HG03108 (cell line): ENCODE data around the gene MATK.
"Not testable (repeated sequence)": the region's sequence is repeated elsewhere in the genome, so short reads cannot be mapped to it uniquely, and the experiment has no call there.

Experiments
- ATAC-seq: cut with Tn5 transposase; IDR thresholded peaks from one replicate; pipeline ENCODE4 v1.9.1; 2021; ENCODE audit warnings: moderate library complexity; ENCODE audit not compliant: unreplicated experiment

Gene MATK

DNA sequence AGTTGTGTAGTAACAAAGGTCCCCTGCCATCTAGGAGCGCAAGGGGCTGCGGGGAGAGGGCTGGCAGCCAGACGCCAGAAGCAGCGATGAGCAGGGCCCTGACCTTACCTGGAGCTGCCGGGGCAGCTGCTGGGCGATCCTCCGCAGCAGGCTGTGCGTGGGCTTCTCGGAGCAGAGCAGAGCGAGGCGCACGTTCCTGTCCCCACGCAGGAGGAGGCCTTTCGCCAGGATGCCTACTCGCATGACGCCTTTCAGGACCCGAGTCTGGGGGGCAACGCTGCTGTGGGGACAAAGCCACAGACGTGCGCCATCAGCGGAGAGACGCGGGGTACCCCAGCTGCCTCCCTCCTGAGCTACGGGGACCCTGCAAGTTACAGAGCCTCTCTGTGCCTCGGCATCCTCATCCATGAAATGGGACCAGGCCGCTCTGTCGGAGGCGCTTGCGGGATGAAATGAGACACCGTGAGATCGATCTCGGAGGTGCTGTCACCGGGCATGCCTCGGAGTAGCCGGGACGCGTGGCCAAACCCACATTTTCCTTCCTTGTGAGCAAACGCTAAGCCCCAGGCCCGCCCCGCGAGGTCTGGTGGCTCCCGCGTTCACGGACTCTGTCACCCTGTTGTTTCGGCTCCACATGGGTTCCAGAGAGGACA lies 30.5 kb upstream of the MATK start:
- no peak for ATAC-seq

DNA sequence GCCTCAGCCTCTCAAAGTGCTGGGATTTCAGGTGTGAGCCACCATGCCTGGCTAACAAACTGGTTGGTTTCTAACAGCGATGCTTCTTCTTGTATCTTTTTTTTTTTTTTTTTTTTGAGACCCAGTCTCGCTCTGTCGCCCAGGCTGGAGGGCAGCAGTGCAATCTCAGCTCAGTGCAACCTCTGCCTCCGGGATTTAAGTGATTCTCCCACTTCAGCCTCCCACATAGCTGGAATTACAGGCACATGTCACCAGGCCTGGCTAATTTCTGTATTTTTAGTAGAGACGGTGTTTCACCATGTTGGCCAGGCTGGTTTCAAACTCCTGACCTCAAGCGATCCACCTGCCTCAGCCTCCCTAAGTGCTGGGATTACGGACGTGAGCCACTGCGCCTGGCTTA lies 30.0 kb upstream of the MATK start:
- ATAC-seq = not testable (repeated sequence)

DNA sequence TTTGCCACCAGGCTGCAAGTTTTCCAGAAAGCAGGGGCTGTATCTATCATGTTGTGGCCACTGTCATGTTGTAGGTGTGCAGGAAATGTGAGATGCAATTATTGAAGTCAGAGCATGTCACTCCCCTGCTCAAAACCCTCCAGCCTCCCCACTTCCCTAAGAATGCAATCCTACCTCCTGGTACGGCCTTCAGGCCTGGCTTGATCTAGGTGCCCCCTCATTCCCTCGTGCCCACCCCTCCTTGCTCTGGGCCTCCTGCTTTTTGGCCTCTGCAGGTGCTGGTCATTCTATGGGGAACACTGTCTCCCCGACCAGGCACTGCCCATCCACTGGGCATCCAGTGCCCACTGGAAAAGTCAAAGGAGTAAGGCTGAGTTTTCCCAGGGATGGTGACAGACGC lies 28.5 kb upstream of the MATK start:
- no peak for ATAC-seq

DNA sequence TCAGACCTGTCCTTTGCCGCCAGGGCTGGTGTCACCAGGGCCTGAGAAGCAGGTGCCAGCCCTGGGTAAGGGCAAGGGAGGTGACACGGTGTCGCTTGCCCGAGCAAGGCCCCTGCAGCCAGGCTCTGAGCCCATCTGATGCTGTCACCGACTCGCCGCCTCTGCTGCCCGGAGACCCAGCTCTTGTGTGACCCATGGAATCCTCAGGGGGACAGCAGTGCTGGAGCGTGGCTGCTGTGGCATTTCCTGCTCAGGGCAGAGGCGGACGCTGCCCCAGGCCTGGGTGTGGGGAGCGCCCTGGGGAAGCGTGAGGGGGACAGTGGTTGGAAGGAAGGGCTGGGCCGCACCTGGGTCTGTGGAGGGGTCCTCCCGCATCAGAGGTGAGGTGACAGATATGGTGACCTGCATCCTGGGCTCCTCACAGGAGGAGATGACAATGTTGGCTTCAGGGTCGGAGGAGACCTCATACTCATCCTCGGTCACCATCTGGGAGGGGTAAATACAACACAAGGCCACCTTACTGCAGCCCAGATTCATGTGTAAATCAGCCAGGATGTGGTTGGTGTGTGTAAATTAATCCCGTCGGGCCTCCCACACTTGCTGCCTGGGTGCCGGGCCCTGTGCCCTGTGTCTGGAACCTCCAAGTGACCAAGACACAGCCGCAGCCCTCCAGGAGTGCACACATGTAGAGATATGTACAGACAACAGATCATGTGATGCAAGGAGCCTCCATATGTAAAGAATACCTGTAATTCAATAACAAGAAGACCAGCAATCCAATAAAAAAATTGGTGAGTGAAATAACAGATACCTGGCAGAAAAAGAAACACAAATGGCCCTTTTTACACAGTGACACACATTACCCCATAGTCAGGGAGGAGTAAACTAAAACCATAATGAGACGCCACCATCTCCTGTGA lies 27.6 kb upstream of the MATK start:
- no peak for ATAC-seq

DNA sequence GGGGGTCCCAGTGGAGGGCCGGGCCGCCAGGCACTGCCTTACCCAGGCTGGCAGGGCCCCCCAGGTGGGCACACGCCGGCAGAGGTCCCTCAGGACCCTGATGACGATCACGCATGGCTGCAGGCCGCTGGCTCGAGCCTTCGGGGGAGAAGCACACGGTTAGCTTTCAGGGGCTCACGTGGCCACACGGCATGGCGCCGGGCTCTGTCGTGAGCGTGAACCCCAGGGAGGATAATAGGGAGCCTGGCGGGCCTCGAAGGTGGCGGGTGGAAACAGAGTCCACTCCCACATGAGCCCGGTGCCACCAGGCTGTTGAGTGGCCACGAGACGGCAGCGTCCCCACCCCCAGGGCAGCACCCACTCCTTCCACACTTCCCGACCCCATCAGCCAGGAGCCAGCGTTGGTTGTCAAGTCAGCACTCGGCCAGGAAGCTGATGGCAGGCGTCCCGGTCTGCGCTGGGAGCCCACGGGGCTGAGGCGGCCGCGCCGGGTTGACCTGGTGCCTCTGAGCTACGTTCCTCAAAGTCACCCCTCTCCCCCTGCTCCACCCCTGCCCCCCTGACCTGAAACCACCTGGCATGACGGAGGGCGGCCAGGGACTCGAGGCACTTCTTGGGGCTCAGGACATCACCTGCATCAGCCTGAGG lies 24.7 kb upstream of the MATK start:
- ATAC-seq = peak; percentile 12

DNA sequence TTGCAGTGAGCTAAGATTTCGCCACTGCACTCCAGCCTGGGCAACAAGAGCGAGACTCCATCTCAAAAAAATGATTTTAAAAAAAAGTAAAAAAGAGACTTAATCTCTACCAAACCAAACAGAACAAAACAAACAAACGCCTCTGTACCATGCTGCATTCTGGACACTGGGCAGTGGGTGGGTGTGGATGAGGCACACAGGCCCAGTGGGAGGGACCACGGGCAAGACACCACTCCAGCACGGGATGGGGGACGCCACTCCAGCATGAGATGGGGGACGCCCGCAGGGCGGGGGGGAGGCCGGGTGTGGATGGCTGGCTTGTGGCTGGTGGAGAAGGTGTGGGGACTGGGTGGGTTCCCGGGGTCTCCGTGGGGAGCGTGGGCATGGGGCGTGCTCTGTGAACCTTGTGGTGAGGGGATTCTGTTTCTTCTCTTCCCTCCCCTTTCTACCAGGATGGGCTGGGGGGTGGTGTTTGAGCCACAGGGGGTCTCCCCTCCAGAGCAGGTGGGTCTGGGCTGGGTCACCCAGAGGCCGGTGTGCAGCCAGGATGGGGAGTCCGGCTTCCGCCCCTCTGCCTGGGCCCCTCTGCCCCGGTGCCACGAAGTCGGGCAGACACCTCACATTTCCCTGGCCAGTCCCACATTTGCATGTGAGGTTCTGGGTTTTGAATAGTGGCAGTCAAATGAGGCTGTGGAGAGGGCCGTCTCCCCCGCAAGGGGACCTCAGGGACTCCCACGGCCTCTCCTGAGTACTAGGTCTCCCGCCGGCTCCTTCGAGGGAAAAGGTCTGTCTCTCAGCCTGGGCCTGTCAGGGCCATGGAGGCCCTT lies 23.9 kb upstream of the MATK start:
- peak; percentile 47 for ATAC-seq

DNA sequence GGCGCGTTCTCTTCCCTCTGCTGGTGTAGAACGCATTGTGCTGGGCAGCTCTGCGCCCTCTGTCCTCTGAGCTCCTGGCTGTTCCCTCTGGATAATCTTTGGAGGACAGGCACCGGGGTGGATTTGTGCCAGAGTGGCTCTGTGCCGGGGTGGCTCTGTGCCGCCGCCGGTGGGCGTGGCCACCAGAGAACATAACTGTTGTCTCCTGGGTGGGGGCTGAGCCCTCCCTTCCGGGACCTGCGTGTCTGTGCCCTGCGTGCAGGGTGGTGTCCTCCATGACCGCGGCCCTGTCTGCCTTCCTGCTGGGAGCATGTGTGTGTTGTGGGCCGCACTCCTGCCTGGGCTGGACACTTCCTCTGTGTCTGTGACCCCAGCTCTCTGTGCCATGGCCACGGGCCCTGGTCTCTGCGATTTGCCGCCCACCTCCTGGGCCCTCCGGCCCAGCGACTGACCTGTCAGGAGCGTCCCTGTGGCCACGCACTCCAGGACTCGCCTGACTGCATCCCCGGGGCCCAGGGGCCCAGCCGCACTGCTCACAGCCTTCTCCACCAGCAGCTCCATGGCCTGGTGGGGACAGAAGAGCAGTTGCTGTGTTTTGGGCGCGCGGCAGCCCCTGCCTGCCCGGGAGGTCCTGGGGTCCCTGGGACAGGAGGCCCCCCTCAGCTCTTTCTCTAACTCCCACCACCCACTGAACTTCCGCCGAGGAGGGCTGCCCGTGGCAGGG lies 22.4 kb upstream of the MATK start:
- ATAC-seq = no peak

DNA sequence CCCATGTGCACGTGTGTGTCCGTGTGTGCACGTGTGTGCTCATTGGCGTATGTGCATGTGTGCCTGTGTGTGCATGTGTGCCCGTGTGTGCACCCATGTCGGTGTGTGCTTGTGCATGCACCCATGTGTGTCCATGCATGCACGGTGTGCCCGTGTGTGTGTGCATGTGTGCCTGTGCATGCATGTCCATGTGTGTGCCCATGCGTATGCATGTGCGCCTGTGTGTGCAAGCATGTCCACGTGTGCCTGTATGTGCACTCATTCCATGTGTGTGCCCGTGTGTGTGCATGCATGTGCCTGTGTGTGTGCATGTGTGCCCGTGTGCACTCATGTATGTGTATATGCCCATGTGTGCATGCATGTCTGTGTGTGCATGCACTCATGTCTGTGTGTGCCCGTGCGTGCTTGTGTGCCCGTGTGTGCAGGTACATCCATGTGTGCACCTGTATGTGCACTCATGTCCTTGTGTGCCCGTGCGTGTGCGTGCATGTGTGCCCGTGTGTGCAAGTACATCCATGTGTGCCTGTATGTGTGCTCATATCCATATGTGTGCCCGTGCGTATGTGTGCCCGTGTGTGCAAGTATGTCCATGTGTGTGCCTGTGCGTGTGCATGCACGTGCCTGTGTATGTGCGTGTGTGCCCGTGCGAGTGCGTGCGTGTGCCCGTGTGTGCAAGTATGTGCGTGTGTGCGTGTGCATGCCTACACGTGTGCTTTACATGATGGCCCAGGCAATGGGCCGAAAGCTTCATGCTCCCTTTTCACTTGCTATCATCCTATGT lies 21.6 kb upstream of the MATK start:
- ATAC-seq = no peak

DNA sequence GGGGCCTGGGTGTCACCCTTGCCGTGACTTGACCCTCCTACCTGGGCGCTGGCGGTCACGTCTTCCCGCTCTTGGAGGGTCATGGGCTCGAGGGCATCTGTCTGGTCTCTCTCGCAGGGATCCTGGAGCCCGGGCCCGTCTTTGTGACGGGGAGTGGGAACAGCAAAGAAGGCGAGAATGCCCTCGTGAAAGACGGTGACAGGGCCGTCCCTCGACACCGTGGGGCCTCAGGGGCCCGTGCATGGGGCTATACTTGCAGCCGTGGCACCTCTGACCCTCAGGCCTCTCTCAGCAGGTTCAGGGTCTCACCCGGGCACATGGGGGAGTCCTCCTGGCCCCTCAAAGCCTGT lies 20.9 kb upstream of the MATK start:
- ATAC-seq = no peak

DNA sequence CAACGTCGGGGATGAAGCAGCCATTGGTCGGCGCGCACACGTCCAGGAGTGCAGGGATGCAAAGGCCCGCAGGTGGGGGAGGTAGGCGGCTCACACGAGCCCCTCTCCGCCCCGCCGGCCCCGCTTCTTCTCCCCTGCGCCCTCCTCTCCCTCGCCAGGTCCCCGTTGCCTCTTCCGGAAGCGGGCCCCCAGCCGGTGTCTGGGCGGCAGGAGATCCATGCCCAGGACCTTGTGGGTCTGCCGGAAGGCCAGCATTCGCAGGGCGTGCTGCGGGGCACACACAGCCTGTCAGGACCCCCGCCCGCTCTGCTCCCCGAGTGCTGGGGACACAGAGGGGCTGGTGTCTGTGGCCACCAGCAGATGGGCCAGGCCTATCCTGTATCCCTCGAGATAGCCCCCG lies 19.7 kb upstream of the MATK start:
- ATAC-seq = no peak

DNA sequence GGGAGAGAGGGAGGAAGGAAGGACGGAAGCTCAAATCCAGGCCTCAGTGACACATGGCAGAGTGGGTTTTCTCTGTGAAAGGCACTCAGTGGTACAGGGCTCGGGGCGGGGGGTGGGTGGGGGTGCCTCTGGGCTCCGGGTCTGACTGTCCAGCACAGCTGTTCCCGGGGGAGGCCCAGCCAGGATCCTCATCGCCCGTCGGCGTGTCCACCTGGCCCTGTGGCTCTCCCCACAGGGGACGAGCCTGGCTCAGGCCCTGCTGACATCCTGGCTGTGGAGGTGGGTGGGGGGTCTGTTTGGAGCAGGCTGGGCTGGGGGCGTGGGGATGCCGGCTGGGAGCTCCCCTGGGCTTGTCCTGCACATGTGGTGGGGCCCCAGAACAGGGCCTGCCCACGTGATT lies 18.2 kb upstream of the MATK start:
- ATAC-seq = no peak

DNA sequence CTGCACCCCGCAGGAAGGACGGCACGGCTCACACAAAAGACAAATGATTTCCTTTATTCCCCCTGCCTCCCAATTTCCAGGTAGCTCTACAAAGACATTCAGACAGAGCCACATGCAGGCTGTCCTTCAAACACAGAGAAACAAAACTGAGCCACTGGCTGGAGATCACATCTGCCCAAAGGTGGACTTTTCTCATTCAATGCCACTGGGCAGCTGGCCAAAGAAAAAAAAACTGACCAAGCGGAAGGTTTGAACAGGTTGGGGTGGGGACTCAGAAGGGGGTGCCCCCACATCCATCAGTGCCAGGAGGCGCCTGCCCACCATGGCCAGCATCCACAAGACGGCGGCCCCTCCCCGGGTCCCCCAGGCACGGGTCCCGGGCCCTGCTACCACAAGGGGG lies 17.8 kb upstream of the MATK start:
- no peak for ATAC-seq

DNA sequence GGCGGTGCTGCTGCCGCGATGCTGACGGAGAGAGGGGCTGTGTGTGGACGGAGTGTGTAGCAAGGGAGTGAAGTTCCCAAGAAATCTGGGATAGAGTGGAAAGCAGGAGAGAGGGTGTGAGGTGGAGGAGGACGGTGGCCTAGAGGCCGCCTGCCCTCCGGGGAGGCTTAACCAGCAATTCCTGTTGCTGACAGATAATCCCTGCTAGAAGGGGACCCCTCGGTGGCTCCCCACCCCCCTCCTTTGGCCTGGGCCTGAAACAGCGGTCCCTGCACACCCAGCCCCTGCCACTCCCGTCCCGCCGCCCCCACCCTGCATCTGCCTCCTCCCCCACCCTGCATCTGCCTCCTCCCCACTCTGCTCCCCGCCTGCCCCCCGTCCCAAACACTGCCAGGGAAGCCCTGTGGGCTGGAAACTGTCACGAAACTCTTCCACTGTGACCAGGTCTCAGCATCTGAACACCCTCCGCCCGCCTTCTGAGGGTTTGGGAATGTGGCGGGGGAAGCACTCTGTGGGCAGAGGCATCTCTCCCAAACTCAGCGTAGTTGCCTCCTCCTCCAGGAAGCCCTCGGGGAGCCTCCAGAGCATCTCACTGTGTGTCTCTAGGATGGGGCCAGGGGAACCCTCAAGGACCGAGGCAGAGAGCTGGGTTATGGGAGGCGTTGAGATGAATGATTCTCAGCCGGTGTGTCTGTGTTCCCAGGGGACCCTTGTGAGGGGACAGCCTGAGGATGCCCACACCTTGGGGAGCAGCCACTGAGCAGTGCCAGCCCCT lies 17.1 kb upstream of the MATK start:
- ATAC-seq = no peak

DNA sequence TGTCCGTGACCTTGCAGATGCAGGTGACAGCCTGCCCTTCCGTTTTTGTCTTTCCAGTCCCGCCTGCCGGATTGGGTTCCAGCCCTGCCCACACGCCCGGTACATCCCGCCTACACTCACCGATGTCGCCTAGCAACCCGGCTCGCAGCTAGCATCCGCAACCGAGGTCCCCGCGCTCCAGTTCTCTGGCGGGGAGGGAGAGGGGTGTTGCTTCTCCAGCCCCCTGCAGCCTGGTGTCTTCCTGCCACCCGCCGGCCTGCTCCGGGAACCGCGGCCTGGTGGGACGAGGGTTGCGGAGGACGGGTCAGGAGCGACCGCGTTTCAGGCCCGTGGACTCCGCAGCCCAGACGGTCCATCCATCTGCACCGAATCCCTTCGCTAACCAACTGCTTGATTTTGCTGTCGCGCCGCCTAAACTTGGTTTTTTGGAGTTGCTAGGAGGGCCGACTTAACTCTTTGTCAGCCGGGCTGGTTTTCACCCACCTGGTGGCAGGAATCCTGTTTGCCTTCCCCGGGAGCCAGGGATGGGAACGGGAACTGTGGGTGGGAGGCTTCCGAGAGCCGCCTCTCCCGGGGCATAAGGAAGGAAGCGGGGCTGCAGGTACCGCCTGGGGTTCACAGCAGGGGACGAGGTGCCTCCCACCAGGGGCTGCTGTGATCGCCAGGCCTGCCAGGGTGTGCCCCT lies 15.4 kb upstream of the MATK start:
- no peak for ATAC-seq

DNA sequence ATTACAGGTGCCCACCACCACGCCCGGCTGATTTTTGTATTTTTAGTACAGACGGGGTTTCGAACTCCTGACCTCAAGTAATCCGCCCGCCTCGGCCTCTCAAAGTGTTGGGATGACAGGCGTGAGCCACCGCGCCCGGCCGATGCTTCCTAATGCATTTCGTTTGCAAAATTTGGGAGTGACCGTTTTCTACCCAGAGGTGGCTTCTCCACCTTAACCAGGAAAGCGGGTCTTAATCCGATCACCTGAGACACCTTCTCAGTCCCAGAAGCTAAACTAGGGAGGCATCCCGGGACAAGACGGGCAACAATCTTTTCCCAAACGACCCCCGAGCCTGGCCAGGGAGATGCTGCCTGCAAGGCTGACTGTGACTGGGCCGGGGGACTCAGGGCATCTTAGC lies 14.8 kb upstream of the MATK start:
- ATAC-seq = no peak

DNA sequence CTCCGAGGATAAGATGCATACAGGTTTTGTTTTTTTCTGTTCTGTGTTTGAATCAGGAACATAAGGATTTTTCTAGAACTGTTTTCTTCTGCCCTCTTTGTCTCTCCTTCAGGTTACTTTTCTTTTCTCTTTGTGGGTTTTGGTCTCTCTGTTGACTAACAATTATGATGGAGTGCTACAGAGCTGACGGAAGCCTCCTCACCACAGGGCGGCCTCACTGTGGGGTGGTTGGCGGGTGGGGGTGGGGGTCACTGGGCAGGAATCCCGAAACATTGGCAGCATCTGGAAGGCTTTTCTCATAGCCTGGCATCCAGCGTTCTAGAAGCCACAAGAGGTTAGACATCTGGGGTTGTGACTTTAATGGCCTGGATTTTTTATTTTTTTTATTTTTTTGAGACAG lies 12.0 kb upstream of the MATK start:
- no peak for ATAC-seq

DNA sequence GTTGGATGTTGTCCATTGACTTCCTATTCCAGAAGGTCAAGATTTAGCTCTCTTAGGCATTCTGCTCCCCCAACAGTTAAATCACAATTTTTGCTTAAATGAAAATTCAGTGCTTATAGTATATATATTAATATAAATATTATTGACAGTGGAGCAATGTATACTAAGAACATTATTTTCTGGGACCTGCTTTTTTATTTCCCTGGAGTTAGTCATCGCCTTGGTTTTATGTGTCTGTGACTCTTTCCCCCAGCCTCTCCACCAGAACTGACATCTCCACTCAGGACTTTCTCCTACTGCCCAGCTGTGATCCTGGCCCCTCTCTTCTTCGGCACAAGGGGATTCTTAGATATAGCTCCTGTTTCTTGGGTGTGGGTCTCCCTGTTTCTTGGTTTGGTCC lies 10.2 kb upstream of the MATK start:
- ATAC-seq = no peak

DNA sequence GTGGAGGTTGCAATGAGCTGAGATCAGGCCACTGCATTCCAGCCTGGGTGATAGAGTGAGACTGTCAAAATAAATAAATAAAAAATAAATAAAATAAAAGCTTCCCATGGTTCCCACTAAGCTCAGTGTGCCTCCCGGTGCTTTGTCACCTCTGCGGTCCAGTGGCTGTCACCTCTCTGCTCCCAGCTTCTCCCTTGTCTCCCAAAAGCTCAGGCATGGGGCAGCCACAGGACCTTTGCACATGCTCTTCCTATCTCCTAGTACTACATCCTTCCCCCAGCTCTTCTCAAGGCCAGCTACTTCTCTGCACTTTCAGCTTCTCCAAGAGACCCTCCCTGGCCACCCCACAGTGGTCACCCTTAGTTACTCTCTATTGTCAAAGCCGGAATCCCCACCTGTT lies 7.6 kb upstream of the MATK start:
- no peak for ATAC-seq

DNA sequence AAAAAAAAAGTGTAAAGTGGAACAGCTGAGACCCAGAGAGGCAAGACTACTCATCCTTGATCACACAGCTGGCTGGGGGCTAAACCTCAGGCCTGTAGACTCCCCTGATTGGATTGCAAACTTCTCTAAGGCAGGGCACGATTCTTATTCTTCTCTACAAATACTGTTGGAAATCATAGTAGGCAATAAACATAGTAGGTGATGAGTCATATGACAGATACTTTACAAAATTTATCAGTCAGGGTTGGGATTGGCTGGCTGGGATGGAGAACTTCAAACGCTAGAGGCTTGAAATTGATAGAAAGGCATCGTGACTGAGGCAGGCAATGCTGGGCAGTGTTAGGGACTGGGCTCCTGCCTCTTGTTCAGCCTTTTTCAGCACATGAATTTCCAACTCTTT lies 5.9 kb upstream of the MATK start:
- no peak for ATAC-seq
